GM08714 (cell line): Measurements from ENCODE around the gene NEU1.

Experiments used
- H3K4me3 ChIP-seq: fragments of 200-500 bp; sonication (Bioruptor generic); 2 replicates; pipeline ENCODE4 v1.5.1; 2014; ENCODE audit warnings: mild to moderate bottlenecking, low read length, inconsistent platforms
- ZNF274 ChIP-seq: IDR thresholded peaks from 2 replicates; pipeline ENCODE4 v1.6.1; 2012; ENCODE audit warnings: mild to moderate bottlenecking, low read depth, low read length

Gene NEU1

GRCh38 chr6:31899882-31900722, 37.5 kb upstream of the NEU1 start:
- TF ChIP-seq ZNF274, result no peak
- H3K4me3 ChIP-seq, result no peak overlapping the region

GRCh38 chr6:31899215-31899614, 36.6 kb upstream of the NEU1 start:
- no peak for TF ChIP-seq ZNF274
- H3K4me3 ChIP-seq, result no peak overlapping the region

- TF ChIP-seq ZNF274, result no peak
- peak overlapping the region; percentile 95 for H3K4me3 ChIP-seq
Observed at GRCh38 chr6:31898383-31899011, 35.9 kb upstream of the NEU1 start.

- H3K4me3 ChIP-seq, result peak within 1 kb of the TSS; percentile 95
- no peak for TF ChIP-seq ZNF274
Observed at GRCh38 chr6:31897612-31898382, 35.2 kb upstream of the NEU1 start, which contains the start of gene EHMT2. Gene EHMT2, minus strand, starts transcription at chr6:31897698. Its CDS starts 21 bp downstream, at chr6:31897677.

GRCh38 chr6:31896856-31897611, 34.4 kb upstream of the NEU1 start:
- H3K4me3 ChIP-seq, result peak overlapping the region; percentile 95
- no peak for TF ChIP-seq ZNF274

- no peak for TF ChIP-seq ZNF274
- H3K4me3 ChIP-seq, result peak overlapping the region; percentile 95
Observed at GRCh38 chr6:31896493-31896855, 33.9 kb upstream of the NEU1 start.

GRCh38 chr6:31892821-31893220, 30.2 kb upstream of the NEU1 start:
- no peak overlapping the region for H3K4me3 ChIP-seq
- no peak for TF ChIP-seq ZNF274

GRCh38 chr6:31889331-31889972, 26.8 kb upstream of the NEU1 start:
- H3K4me3 ChIP-seq, result no peak overlapping the region
- no peak for TF ChIP-seq ZNF274

GRCh38 chr6:31888276-31889258, 25.9 kb upstream of the NEU1 start:
- no peak overlapping the region for H3K4me3 ChIP-seq
- TF ChIP-seq ZNF274, result no peak

- H3K4me3 ChIP-seq, result no peak overlapping the region
- no peak for TF ChIP-seq ZNF274
Observed at GRCh38 chr6:31887173-31888007, 24.8 kb upstream of the NEU1 start.

GRCh38 chr6:31886541-31886991, 23.9 kb upstream of the NEU1 start:
- no peak for TF ChIP-seq ZNF274
- no peak overlapping the region for H3K4me3 ChIP-seq
